HG03354 (cell line): ENCODE results near the gene UBE2QL1.

Experiments used
- ATAC-seq: cut with Tn5 transposase; IDR thresholded peaks from one replicate; pipeline ENCODE4 v1.9.1; 2021; ENCODE audit warnings: mild to moderate bottlenecking; ENCODE audit not compliant: unreplicated experiment, poor library complexity, severe bottlenecking

UBE2QL1 gene

GRCh38 chr5:6448622-6449464 is at the start of gene UBE2QL1:
TSS of gene UBE2QL1 (plus strand) at chr5:6448859. CDS start at chr5:6448894, 35 bp downstream.
- peak; percentile 69 for ATAC-seq

GRCh38 chr5:6399980-6400910 is 48.4 kb upstream of the UBE2QL1 start:
- ATAC-seq = no peak

GRCh38 chr5:6401410-6401809 is 47.2 kb upstream of the UBE2QL1 start:
- no peak for ATAC-seq

GRCh38 chr5:6402939-6403338 is 45.7 kb upstream of the UBE2QL1 start:
- ATAC-seq = no peak

- ATAC-seq = no peak
Measured at GRCh38 chr5:6403416-6403815, 45.2 kb upstream of the UBE2QL1 start.

GRCh38 chr5:6404129-6404528 is 44.5 kb upstream of the UBE2QL1 start:
- ATAC-seq = no peak

GRCh38 chr5:6405591-6405990 is 43.1 kb upstream of the UBE2QL1 start:
- no peak for ATAC-seq

- ATAC-seq = no peak
Measured at GRCh38 chr5:6407558-6408259, 41.0 kb upstream of the UBE2QL1 start.

- ATAC-seq = no peak
Measured at GRCh38 chr5:6408260-6408596, 40.4 kb upstream of the UBE2QL1 start.

- ATAC-seq = no peak
Measured at GRCh38 chr5:6408627-6409446, 39.8 kb upstream of the UBE2QL1 start.

- no peak for ATAC-seq
Measured at GRCh38 chr5:6410421-6410820, 38.2 kb upstream of the UBE2QL1 start.

- ATAC-seq = no peak
Measured at GRCh38 chr5:6411141-6411540, 37.5 kb upstream of the UBE2QL1 start.

GRCh38 chr5:6412811-6413210 is 35.8 kb upstream of the UBE2QL1 start:
- ATAC-seq = no peak

GRCh38 chr5:6417657-6418056 is 31.0 kb upstream of the UBE2QL1 start:
- no peak for ATAC-seq

- no peak for ATAC-seq
Measured at GRCh38 chr5:6418679-6419276, 29.9 kb upstream of the UBE2QL1 start.

- ATAC-seq = no peak
Measured at GRCh38 chr5:6419340-6419852, 29.3 kb upstream of the UBE2QL1 start.

- no peak for ATAC-seq
Measured at GRCh38 chr5:6423327-6424109, 25.1 kb upstream of the UBE2QL1 start.

GRCh38 chr5:6424110-6424659 is 24.5 kb upstream of the UBE2QL1 start:
- ATAC-seq = no peak
